GM12872 (cell line): Measurements from ENCODE around the gene PTPRN2.

Experiments
- TF ChIP-seq, protein P1 (sequence below): IDR thresholded peaks from 3 replicates; pipeline ENCODE4 v1.5.1; 2011; ENCODE audit warnings: low read depth, mild to moderate bottlenecking, low read length, moderate library complexity; ENCODE audit not compliant: insufficient read depth

The PTPRN2 gene

GRCh38 chr7:158563911-158564662 is 23.5 kb downstream of the PTPRN2 start:
- TF ChIP-seq, protein P1, sequence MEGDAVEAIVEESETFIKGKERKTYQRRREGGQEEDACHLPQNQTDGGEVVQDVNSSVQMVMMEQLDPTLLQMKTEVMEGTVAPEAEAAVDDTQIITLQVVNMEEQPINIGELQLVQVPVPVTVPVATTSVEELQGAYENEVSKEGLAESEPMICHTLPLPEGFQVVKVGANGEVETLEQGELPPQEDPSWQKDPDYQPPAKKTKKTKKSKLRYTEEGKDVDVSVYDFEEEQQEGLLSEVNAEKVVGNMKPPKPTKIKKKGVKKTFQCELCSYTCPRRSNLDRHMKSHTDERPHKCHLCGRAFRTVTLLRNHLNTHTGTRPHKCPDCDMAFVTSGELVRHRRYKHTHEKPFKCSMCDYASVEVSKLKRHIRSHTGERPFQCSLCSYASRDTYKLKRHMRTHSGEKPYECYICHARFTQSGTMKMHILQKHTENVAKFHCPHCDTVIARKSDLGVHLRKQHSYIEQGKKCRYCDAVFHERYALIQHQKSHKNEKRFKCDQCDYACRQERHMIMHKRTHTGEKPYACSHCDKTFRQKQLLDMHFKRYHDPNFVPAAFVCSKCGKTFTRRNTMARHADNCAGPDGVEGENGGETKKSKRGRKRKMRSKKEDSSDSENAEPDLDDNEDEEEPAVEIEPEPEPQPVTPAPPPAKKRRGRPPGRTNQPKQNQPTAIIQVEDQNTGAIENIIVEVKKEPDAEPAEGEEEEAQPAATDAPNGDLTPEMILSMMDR = no peak

DNA sequence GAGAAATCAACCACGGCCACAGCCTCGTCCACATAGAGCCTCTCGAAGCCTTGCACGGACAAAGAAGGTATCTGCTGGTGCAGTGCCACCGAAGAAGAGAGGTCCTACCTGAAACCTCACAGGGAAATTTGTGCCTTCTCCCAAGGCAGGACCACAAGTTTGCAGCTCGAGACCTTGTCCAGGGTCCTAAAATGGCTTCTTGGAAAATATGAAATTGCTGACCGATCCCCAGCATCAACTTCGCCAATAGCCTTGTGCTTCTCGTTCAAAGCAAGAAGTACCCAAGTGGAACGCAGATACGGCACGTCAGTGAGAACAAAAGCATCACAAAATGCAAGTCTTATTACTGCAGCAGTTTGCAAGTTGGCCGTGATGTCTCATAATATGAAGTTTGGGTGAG is 24.6 kb downstream of the PTPRN2 start:
- TF ChIP-seq, protein P1 = no peak

- TF ChIP-seq, protein P1 = no peak
Measured at GRCh38 chr7:158562517-158562916, 25.1 kb downstream of the PTPRN2 start.

DNA sequence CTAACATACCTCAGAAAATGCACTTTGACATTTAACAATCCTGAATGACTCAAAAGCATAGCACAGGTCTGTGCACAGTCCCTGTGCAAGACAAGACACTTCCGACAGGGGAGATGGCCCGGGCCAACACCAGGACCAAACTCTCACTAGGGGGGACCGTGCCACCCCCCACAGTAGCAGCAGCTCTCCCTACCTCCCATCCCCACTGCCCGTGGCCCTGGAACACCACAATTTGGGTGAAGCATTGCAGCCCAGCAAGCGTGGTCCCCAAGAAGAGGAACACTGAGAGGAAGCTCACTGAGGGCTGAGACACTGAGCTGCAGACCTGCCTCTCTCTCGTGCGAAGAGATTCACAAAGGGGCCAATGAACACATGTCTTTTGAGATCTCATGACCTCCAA is 26.0 kb downstream of the PTPRN2 start:
- TF ChIP-seq, protein P1 = no peak

DNA sequence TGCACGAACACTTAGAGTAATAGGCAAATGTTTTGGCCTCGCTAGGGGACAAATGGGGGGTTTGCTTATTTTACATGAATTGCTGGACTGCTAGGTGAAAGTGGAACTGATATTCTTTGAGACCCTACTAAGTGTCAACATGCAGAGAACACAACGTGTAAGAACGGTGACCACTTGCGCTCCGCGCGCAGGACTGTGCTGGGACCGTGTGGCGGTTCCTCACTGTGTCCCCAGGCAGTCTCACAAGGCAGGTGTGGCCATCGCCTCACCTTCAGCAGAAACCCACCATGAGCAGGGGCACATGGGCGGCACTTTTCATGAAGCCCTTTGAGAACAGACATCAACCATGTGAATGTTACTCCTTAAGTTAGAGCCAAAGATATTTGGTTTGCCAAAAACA is 27.2 kb downstream of the PTPRN2 start:
- TF ChIP-seq, protein P1 = no peak

DNA sequence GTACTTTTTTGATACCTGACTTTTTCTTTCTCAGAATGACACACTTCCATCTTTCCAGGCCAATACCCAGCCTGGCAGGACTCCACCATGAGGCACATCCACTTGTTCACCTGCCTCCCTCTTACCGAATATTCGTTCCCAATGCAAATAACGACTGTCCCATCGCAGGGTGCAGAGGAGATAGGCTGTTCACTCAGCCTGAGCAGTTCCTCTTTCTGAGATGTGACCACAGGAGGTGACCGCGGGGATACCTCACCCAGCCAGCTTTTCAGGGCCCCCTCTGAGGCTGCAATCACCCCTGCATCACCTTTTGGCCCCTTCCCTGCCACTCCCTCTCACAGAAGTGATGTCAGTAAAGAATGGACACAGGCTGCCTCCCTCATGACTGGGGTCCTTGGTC is 28.3 kb downstream of the PTPRN2 start:
- TF ChIP-seq, protein P1 = no peak

- TF ChIP-seq, protein P1 = no peak
Measured at GRCh38 chr7:158558816-158559215, 28.8 kb downstream of the PTPRN2 start.
